ENCODE measurements around the gene CDK5R1. TPM values are rescaled to one million over a fixed set of nuclear protein-coding genes. Genes with fewer than 3 reads are reported as not detected.

The CDK5R1 gene
- total RNA-seq, 1 donor = 0.86 TPM

DNA sequence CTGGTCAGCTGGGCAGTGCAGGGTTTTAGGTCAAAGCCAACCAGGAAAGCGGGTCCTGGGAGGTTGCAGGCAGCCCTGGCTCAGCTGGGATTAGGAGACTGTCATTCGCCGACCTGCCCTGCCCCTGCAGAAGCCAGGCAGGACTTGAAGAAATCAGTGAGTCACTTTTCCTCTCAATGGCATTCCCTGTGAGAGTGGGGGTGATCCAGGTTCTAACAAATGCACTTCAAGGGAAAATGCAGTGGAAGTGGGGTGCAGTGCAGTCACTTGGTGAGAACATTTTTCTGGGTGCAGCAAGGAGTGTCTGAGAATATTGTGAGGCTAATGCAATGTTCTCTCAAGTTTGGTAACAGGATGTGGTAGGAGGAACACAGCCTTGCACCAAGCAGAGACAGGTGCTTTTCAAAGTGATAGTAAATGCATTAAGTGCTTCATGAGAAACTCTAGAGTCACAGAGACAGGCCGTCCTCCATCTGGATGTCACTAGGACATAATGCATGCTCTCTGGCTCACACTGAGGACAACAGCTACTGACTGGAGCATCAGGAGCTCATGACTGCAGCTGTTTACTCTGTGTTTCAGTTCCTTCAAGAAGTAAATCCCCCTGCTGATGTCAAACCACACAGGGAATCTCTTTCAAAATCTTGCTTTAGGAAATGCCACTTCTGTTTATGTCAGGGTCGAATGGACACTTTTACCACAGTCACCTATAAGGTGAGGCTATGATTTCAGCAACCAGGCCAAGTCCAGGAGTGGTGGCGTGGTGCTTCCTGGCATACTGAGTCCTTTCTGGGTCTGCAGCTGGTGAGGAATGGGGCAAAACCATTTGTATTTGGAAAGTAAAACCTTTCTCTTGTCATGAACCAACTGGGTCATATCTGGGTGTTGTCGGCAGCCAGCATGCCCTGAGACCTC, 16.7 kb downstream of the CDK5R1 start:
- no peak overlapping the region for H3K4me3 ChIP-seq (ENCODE audit: low read depth, low read length)
- TF ChIP-seq, protein P1, sequence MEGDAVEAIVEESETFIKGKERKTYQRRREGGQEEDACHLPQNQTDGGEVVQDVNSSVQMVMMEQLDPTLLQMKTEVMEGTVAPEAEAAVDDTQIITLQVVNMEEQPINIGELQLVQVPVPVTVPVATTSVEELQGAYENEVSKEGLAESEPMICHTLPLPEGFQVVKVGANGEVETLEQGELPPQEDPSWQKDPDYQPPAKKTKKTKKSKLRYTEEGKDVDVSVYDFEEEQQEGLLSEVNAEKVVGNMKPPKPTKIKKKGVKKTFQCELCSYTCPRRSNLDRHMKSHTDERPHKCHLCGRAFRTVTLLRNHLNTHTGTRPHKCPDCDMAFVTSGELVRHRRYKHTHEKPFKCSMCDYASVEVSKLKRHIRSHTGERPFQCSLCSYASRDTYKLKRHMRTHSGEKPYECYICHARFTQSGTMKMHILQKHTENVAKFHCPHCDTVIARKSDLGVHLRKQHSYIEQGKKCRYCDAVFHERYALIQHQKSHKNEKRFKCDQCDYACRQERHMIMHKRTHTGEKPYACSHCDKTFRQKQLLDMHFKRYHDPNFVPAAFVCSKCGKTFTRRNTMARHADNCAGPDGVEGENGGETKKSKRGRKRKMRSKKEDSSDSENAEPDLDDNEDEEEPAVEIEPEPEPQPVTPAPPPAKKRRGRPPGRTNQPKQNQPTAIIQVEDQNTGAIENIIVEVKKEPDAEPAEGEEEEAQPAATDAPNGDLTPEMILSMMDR (IDR thresholded peaks at IDR 0.05; ENCODE audit: insufficient read depth, low read depth, low read length) = no peak
- no peak for DNase-seq (ENCODE audit: low read depth)

DNA sequence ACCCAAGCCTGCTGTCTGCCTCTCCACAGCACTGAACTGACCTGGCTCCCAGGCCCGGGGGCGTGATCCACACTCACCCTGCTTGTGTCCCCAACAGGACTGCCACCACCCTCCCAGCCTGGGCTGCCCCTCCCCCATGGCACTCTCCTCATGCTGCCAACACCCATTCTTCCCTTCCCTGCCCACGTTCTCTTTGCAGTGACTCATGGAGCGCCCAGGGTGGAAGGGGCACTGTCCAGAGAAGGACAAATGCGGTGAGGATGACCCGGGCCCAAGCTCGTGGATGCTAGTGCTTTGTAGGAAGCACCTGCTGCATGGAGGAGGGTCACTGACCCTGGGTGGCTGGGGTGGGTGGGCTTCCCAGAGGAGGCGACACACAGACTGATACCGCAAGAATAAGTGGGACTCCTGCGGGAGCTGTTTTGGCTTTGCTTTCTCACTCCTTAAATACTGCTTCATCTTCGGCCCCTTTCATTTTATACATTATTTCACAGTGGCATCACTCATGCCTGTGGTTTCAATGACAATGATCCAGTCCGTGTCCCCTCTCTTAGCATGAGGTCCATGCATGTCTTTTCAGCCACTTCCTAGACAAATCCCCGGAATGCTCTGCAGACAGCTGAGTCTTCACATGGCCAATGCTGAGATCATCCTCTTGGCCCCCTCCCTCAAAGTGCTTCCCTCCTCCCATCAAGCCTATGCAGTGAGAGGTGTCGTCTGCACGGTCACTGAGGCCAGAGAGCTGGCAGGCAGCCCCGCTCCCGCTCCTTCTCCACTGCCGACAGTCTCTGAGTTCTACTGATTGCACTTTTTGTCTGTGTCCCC, 17.6 kb downstream of the CDK5R1 start:
- no peak for DNase-seq (ENCODE audit: low read depth)
- no peak overlapping the region for H3K4me3 ChIP-seq (ENCODE audit: low read depth, low read length)
- TF ChIP-seq, protein P1 (IDR thresholded peaks at IDR 0.05; ENCODE audit: insufficient read depth, low read depth, low read length) = no peak

DNA sequence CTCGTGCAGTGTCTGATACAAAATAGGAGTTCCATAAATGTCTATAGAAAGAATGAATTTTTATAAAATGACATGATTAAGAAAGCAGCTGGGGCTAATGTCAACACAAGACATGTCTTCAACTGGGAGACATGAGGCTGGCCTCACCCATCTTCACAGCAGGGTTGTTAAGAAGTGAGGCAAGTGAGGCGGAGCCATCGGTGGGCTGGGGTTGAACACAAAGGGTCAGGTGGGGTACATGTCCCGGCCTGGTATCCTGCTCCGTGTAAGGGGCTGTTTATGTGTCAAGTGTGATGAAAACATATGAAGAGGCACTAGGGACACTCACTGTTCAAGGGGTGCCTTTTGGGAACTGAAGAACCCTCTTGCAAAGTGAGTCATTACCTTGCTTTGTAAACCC, 22.1 kb downstream of the CDK5R1 start:
- DNase-seq (ENCODE audit: low read depth) = no peak
- TF ChIP-seq, protein P1 (IDR thresholded peaks at IDR 0.05; ENCODE audit: insufficient read depth, low read depth, low read length) = no peak
- no peak overlapping the region for H3K4me3 ChIP-seq (ENCODE audit: low read depth, low read length)

DNA sequence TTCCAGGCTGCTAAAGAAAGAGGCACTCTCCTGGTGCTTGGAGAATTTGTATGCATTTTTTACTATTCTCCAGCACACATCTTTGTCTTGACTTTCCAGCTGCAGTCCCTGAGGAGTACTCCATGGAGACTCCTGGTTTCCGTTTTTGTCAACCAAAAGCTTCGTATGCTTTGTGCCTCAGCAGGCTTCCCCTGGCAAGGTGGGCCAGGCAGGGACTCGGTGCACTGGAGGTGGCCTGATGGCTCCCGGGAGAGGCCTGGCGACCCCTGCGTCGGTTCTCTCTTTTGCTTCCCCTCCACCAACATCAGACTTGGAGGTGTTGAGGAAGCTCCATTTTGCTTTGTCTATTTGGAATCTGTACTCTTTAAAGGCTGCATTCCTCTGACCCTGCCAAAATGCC, 23.7 kb downstream of the CDK5R1 start:
- DNase-seq (ENCODE audit: low read depth) = no peak
- TF ChIP-seq, protein P1 (IDR thresholded peaks at IDR 0.05; ENCODE audit: insufficient read depth, low read depth, low read length) = no peak
- H3K4me3 ChIP-seq (ENCODE audit: low read depth, low read length) = no peak overlapping the region

DNA sequence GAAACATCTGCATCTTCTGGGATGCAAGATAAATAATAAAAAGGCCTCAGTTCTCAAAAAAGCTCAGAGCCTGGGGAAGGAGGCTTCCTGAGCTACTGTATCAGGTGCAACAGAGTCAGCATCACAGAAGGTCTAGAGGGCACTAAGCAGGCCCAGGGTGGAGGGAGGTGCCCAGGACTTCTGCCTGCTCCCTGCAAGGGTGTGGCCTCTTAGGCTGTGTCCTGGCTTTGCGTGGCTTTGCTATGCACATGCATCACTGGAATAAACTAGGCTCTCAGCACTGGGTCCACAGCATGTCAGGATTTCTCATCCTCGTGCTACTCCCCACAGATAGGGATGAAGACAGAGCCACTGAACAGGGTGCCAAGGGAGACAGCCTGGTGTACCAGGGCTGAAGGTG, 25.5 kb downstream of the CDK5R1 start:
- H3K4me3 ChIP-seq (ENCODE audit: low read depth, low read length) = no peak overlapping the region
- DNase-seq (ENCODE audit: low read depth) = no peak
- TF ChIP-seq, protein P1 (IDR thresholded peaks at IDR 0.05; ENCODE audit: insufficient read depth, low read depth, low read length) = no peak

DNA sequence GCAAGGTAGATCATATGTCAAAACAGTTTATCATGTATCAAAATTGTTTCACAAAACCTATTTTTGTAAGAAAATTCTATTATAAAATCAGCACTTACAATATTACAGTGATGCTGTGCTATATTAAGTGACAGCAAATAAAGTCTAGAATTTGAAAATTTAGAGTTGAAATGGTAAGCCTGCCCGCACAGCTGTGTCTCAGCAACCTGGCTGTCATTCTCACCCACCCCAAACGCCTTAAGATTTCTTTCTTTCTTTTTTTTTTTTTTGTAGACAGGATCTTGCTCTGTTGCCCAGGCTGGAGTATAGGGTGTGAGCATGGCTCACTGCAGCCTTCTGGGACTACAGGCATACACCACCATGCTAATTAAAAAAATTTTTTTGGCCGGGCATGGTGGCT, 26.8 kb downstream of the CDK5R1 start:
- no peak overlapping the region for H3K4me3 ChIP-seq (ENCODE audit: low read depth, low read length)
- DNase-seq (ENCODE audit: low read depth) = no peak
- TF ChIP-seq, protein P1 (IDR thresholded peaks at IDR 0.05; ENCODE audit: insufficient read depth, low read depth, low read length) = no peak
